K562 (cell line): ENCODE measurements around the gene LAMA2. TPM values are rescaled to one million over a fixed set of nuclear protein-coding genes. Genes with fewer than 3 reads are reported as not detected.

Source experiments
- CEBPB ChIP-seq: fragments of 450-650 bp; IDR thresholded peaks from 2 replicates; pipeline ENCODE4 v1.6.1; 2016; ENCODE audit warnings: missing genetic modification characterization, missing compliant biosample characterization
- HLTF ChIP-seq: fragments of 450-650 bp; IDR thresholded peaks from 2 replicates; pipeline ENCODE4 v1.6.1; 2016
- HOXB6 ChIP-seq: fragments of 250-450 bp; sonication (Bioruptor Pico); IDR thresholded peaks from 2 replicates; pipeline ENCODE4 v1.5.1; 2022; ENCODE audit warnings: mild to moderate bottlenecking, borderline replicate concordance
- KAT8 ChIP-seq: fragments of 450-650 bp; IDR thresholded peaks from 2 replicates; pipeline ENCODE4 v1.6.1; 2016; ENCODE audit warnings: low read depth, mild to moderate bottlenecking
- NCOA2 ChIP-seq, 2 experiments: fragments of 450-650 bp; IDR thresholded peaks; 2 replicates each; pipeline ENCODE4 v1.6.1; 2018; ENCODE audit warnings: mild to moderate bottlenecking in 2 of 2, moderate library complexity in 1 of 2; ENCODE audit not compliant: partially characterized antibody in 2 of 2
- RUNX1 ChIP-seq: sonication (generic); IDR thresholded peaks from 2 replicates; pipeline ENCODE4 v1.6.1; 2016; ENCODE audit warnings: antibody characterized with exemption, low read depth
- SUPT5H ChIP-seq: fragments of 450-650 bp; IDR thresholded peaks from 2 replicates; pipeline ENCODE4 v1.6.1; 2016
- ZNF407 ChIP-seq: fragments of 450-650 bp; IDR thresholded peaks from 2 replicates; pipeline ENCODE4 v1.6.1; 2016; ENCODE audit warnings: low read depth
- polyA plus RNA-seq, 8 experiments: library from polyadenylated mRNA; depleted of rRNA in 4 of 8; stranded (reverse) in 5 of 8; unstranded in 3 of 8; fragments of >200 nt; fragmentation: Nextera tagmentation in 2 of 8; fragmentation: Illumina TruSeq in 1 of 8; extraction: Ambion mirVana in 2 of 8; extraction: Trizol in 1 of 8; gene quantifications; 2 replicates each; pipeline versions ENCODE4 v1.2.1 to v1.2.3, GENCODE V29; 2011 to 2014; ENCODE audit warnings: inconsistent platforms in 1 of 8, missing spikeins in 1 of 8
- total RNA-seq, 7 experiments: library from RNA; depleted of rRNA in 6 of 7; stranded (reverse); fragments of >200 nt in 6 of 7; fragmentation: Illumina TruSeq in 2 of 7; extraction: Trizol in 2 of 7; gene quantifications; 2 replicates each; pipeline versions ENCODE4 v1.2.1 to v1.2.3, GENCODE V29; 2011 to 2021; ENCODE audit warnings: low replicate concordance in 1 of 7
- TF ChIP-seq, protein P1 (sequence below): fragments of 450-650 bp; formaldehyde crosslinking; IDR thresholded peaks from 2 replicates; pipeline ENCODE4 v1.4.0; 2020; ENCODE audit warnings: mild to moderate bottlenecking, moderate library complexity
- TF ChIP-seq, protein P2 (sequence below), 2 experiments: fragments of 450-650 bp in 1 of 2; sonication (generic) in 1 of 2; formaldehyde crosslinking in 1 of 2; IDR thresholded peaks in 1 of 2; conservative IDR thresholded peaks in 1 of 2; 2 replicates each; pipeline versions ENCODE4 v1.6.1 to v1.8.1; 2016 to 2023; ENCODE audit warnings: mild to moderate bottlenecking in 2 of 2, moderate library complexity in 2 of 2, inconsistent platforms in 1 of 2, missing genetic modification reagents in 1 of 2

Gene LAMA2
- total and polyA plus RNA-seq, 9 of the 15 experiments (the other 6 are each of a cell fraction or from before 2014, with no cell fraction given) = 0.04 to 1.5 (median 0.36) TPM

DNA sequence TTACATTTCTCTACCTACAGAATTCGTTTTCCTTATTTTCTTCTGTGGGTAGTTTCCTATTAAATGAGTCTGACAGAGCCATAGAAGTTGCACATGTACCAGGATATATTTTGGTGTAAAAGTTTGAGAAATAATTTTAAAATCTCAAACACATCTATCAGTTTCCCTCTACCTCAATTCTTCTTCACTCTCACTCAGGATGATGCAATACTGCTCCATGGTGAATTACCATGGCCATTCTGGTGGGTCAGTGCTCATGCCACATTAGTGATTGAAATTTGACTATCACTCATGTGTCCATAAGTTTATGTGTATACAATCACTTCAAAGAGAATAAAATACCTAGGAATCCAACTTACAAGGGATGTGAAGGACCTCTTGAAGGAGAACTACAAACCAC lies 675.3 kb downstream of the LAMA2 start (continued):
- TF ChIP-seq ZNF407 (no peak), HOXB6 (CRISPR knock-in tag) (no peak), HLTF (no peak), SUPT5H (no peak), KAT8 (no peak), CEBPB (tag) (peak; percentile 40; the same call in 1 of the 2 replicates), RUNX1 (no peak), NCOA2 (IDR thresholded peaks at IDR 0.05; ENCODE audit: partially characterized antibody in 2 of 2) (no peak)
- TF ChIP-seq, protein P1, sequence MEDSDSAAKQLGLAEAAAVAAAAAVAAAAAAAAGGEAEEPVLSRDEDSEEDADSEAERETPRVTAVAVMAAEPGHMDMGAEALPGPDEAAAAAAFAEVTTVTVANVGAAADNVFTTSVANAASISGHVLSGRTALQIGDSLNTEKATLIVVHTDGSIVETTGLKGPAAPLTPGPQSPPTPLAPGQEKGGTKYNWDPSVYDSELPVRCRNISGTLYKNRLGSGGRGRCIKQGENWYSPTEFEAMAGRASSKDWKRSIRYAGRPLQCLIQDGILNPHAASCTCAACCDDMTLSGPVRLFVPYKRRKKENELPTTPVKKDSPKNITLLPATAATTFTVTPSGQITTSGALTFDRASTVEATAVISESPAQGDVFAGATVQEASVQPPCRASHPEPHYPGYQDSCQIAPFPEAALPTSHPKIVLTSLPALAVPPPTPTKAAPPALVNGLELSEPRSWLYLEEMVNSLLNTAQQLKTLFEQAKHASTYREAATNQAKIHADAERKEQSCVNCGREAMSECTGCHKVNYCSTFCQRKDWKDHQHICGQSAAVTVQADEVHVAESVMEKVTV (CRISPR knock-in tag) = no peak
- TF ChIP-seq, protein P2, sequence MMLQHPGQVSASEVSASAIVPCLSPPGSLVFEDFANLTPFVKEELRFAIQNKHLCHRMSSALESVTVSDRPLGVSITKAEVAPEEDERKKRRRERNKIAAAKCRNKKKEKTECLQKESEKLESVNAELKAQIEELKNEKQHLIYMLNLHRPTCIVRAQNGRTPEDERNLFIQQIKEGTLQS (IDR thresholded peaks at IDR 0.05) = peak; percentile 63
- TF ChIP-seq, protein P2 (CRISPR knock-in tag; conservative IDR thresholded peaks at IDR 0.05) = no peak
- TF ChIP-seq, all 486 proteins: peak for 4
